HL-60 (cell line): ENCODE results near the gene ARL2BP.
A peak's percentile ranks its signal among the peaks of the same experiment; 100 is the strongest.

Experiments used
- DNase-seq, 2 experiments: peaks; one replicate each; pipeline ENCODE4 v3.0.0-alpha.2; 2010 to 2020; ENCODE audit warnings: low read depth in 1 of 2, low spot score in 1 of 2
- H3K27ac ChIP-seq: fragments of 250-450 bp; sonication (Bioruptor Pico); replicated peaks from 2 replicates; pipeline ENCODE4 v1.5.1; 2020; ENCODE audit warnings: mild to moderate bottlenecking, moderate library complexity
- H3K27me3 ChIP-seq: fragments of 250-450 bp; sonication (Bioruptor Pico); 2 replicates; pipeline ENCODE4 v1.5.1; 2021; ENCODE audit warnings: mild to moderate bottlenecking, moderate library complexity; ENCODE audit not compliant: insufficient read depth, poor library complexity, severe bottlenecking
- H3K4me3 ChIP-seq: replicated peaks from 2 replicates; pipeline ENCODE4 v1.5.1; 2011; ENCODE audit warnings: mild to moderate bottlenecking, control low read depth, low read length; ENCODE audit not compliant: insufficient read depth
- GABPA ChIP-seq: IDR thresholded peaks from 2 replicates; pipeline ENCODE4 v1.6.1; 2012; ENCODE audit warnings: low read depth
- POLR2AphosphoS5 ChIP-seq: IDR thresholded peaks from 2 replicates; pipeline ENCODE4 v1.6.1; 2012; ENCODE audit warnings: low read depth
- REST ChIP-seq: IDR thresholded peaks from 2 replicates; pipeline ENCODE4 v1.6.1; 2012; ENCODE audit warnings: low read depth; ENCODE audit not compliant: insufficient replicate concordance
- SPI1 ChIP-seq: IDR thresholded peaks from 2 replicates; pipeline ENCODE4 v1.6.1; 2012; ENCODE audit warnings: low read depth, mild to moderate bottlenecking, borderline replicate concordance
- TF ChIP-seq, protein P1 (sequence below): IDR thresholded peaks from one replicate; pipeline ENCODE4 v1.5.1; 2011; ENCODE audit warnings: low read length, control low read depth, inconsistent platforms; ENCODE audit not compliant: insufficient read depth

ARL2BP gene

GRCh38 chr16:57277586-57277985 lies 32.5 kb downstream of the ARL2BP start:
- peaks cover 3% of the 10 kb centered on the region for H3K27me3 ChIP-seq
- H3K27ac ChIP-seq, result no peak overlapping the region
- no peak for TF ChIP-seq GABPA
- TF ChIP-seq SPI1, result no peak
- no peak for TF ChIP-seq REST
- TF ChIP-seq, protein P1, sequence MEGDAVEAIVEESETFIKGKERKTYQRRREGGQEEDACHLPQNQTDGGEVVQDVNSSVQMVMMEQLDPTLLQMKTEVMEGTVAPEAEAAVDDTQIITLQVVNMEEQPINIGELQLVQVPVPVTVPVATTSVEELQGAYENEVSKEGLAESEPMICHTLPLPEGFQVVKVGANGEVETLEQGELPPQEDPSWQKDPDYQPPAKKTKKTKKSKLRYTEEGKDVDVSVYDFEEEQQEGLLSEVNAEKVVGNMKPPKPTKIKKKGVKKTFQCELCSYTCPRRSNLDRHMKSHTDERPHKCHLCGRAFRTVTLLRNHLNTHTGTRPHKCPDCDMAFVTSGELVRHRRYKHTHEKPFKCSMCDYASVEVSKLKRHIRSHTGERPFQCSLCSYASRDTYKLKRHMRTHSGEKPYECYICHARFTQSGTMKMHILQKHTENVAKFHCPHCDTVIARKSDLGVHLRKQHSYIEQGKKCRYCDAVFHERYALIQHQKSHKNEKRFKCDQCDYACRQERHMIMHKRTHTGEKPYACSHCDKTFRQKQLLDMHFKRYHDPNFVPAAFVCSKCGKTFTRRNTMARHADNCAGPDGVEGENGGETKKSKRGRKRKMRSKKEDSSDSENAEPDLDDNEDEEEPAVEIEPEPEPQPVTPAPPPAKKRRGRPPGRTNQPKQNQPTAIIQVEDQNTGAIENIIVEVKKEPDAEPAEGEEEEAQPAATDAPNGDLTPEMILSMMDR, result no peak
- peak; percentile 72 for TF ChIP-seq POLR2AphosphoS5
- peak in 1 of 2 experiments; percentile 70 for DNase-seq
- no peak overlapping the region for H3K4me3 ChIP-seq

- Histone ChIP-seq H3K27ac (no peak overlapping the region), H3K4me3 (no peak overlapping the region), H3K27me3 (peaks cover 12% of the 10 kb centered on the region)
- TF ChIP-seq, protein P1, result no peak
- no peak for TF ChIP-seq POLR2AphosphoS5
- no peak for TF ChIP-seq GABPA
- no peak for TF ChIP-seq REST
- TF ChIP-seq SPI1, result no peak
- DNase-seq, result no peak
Observed at GRCh38 chr16:57278494-57278893, 33.4 kb downstream of the ARL2BP start.

DNA sequence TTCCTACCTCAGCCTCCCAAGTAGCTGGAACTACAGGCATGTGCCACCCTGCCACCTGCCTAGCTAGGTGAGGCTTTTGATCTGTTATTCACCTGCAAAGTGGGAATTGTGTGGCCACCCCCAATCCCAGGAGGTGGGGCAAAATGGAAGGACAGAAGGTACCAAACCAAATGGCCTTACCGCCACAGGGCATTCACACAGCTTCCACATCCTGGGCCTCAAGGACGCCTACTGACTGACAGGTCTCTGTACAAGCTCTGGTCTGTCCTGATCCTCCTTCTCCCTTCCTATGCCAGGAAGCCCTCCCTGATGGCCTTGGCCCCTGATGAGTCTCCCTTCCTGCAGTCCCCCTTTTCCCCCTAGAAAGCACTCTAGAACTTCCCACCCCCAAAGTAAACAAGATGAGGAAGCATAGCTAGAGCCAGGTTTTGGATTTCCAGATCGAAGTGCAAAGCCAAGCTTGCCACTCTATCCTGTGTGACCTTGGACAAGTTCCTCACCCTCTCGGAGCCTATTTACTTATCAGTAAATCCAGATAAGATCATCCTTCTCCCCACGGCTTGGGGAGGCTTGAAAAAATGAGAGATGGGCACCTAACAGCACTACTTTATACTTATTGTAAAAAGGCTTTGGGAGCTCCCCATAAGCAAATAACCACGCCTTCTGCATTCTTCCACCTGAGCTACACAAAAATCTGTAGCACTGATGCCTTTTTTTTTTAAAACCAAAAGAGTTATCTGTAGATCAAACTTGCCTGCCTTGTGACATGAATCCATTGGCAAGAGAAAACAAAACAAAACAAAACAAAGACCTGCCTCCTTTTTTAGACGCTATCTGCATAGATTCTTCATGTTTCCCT lies 35.0 kb downstream of the ARL2BP start:
- TF ChIP-seq POLR2AphosphoS5, result no peak
- TF ChIP-seq SPI1, result no peak
- no peak for TF ChIP-seq GABPA
- TF ChIP-seq, protein P1, result no peak
- TF ChIP-seq REST, result no peak
- Histone ChIP-seq H3K27ac (no peak overlapping the region), H3K4me3 (no peak overlapping the region), H3K27me3 (peaks cover 26% of the 10 kb centered on the region)
- no peak for DNase-seq
